NCI-H1436 treated with DMSO at 0.1 percent for 48 hours (cell line): Measurements from ENCODE around the gene AGPAT4.

Experiments used
- DNase-seq: peaks from one replicate; lab custom pipeline; 2025; lab: John Stamatoyannopoulos, UW

AGPAT4 gene

DNA sequence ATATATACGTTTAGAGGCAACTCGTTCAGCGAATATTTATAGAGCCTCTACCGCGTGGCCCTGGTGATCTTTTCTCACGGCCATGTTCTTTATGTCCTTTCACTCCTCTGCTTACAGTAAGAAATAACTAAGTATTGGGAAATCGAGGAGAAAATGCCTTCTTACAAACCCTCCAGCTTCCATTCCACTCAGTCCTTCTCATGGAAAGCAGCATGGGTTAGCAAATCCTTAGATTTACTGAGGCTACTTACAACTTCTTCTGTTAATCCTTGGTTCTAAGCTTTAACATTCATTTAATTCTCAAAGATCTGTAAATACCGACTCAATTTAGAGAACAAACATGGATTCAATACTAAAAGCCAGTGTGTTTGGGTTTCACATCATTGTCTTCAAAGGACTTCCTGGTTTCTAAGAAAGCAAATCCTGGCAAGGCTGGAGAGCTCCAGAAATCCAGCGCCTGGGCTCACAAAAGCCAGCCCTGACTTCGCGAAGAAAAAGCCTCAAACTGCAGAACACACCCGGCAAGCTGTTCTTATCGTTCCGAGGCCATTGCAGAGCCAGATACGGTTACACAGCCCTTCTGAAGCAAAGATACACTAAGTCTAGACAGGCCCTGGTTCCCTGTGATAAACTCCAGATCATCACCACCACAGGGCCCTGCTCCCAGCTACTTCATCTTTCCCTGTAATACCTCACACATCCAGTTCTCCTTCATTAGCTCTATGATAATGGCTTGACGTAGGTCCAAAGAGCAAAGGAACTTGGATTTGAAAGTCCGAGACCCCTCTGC lies 19.2 kb downstream of the AGPAT4 start:
- DNase-seq: no peak

DNA sequence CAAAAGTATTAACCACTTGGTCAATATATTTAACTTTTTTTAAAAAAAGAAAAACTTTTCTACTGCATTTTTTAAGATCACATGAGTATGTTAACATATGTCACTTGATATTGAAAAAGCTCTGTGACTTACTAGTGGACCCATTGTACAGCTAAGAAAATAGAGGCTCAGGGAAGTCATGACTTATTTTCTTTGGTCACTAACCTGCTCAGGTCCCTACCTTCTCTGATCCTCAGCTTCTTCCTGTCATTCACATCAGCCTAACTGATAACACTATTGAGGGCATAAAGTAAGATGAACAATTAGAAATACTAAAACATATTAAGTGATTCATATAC lies 19.8 kb downstream of the AGPAT4 start:
- no peak for DNase-seq

DNA sequence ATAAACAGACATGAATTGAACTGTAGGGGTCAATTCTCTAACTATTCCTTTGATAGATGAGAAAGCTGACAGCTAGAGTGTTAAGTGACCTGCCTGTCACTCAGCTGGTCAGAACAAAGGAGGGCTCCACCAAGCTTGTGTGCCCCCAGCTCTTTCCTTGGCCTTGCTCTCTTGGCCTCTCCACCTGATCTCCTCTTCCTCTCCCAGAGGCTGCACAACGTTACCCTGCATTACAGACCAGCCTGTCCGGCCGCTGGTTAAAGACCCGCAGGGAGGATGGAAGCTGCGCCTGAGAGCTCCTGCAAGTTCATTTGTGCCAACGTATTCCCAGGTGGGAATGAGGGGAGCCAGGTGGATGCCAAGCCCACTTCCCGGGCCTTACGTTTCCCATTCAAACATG lies 22.5 kb downstream of the AGPAT4 start:
- no peak for DNase-seq

DNA sequence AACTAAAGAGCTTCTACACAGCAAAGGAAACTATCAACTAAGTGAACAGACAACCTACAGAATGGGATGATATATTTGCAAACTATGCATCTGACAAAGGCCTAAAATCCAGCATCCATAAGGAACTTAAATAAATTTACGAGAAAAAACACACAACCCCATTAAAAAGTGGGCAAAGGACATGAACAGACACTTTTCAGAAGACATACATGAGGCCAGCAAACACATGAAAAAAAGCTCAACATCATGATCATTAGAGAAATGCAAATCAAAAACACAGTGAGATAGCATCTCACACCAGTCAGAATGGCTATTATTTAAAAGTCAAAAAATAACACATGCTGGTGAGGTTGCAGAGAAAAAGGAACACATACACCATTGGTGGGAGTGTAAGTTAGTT lies 24.5 kb downstream of the AGPAT4 start:
- DNase-seq: no peak

DNA sequence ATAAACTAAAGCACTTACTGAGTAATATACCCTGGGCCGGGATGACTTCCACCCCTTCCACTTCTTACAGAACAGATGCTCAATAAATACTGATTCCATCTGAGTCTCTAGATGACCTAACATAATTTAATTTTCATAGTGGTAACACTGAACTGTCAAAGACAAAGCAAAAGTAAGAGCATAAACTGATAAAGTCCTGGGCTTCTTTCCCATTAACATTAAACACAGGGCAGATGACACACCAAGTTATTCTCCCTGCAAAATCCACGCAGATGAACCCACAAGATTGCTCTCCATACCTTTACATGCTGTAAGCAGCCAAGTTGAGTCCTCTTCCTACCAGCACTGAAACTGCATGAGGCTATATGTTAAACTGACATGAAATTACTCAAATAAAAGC lies 27.1 kb downstream of the AGPAT4 start:
- DNase-seq: no peak

DNA sequence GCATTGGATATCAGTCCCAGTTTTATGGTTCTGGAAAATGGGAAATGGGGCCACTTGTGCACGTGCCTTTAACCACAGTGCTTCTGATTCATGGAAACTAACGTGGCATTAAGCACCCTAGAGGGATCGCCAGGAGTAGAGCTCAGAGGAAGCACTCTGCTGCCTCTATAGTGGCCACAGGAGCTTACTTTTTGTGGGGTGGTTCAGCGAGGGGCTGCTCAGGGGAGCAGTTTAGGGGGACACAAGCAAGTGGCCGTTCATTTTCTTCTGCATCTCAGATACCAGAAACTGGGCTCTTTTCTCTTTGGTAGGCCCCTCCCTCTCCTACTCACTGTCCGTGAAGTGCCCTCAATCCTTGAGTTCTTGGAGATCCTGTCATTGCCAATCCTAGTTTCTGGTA lies 28.5 kb downstream of the AGPAT4 start:
- no peak for DNase-seq

DNA sequence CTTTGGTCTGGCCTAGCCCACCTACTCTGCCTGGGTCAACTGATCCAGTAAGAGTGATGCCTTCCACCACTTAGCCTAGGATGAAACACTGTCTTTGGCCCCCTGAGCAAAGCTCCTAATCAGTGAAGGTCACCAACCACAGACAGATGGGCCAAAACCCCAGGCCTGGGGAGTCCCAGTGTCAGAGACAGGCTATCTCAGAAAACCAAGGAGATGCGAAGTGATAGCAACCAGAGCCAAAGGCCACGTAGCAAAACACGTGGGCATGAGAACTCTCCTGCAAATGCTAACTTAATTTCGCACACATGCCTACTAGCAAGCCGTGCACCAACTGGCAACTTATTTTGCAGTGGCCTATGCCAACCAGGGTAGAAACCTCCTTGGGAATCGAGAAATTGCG lies 29.1 kb downstream of the AGPAT4 start:
- DNase-seq: no peak

DNA sequence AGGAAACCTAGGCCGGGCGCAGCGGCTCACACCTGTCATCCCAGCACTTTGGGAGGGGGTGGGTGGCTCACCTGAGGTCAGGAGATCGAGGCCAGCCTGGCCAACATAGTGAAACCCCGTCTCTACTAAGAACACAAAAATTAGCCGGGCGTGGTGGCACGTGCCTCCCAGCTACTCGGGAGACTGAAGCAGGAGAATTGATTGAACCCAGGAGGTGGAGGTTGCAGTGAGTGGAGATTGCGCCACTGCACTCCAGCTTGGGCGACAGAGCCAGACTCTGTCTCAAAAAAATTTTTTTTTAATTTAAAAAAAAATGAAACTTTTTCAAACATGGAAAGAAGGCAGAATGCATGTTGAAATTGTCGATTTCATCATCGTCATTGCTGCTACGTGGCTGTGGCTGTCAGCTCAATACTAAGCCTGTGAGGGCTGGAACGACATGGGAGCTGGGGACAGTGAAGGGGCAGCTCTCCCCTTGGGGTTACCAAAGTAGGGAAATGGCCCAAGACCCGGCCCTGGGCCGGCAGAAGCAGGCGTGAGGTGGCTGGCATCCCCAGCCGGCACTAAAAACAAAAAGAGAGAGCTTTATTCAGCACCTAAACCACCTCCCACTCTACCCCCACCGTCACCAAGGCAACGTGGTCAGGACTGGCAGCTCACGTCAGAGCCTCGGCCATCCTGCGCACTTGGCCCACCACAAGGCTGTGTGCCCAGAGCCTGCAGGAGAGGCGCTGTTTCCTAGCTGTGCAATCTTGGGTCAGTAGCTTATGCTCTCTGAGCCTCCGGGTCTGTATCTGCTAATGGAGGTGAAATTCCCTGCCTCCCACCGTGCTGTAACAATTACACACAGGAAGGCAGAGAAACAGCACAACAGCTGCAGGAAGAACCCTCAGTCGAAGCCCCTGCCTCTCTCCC lies 30.8 kb downstream of the AGPAT4 start:
- no peak for DNase-seq

DNA sequence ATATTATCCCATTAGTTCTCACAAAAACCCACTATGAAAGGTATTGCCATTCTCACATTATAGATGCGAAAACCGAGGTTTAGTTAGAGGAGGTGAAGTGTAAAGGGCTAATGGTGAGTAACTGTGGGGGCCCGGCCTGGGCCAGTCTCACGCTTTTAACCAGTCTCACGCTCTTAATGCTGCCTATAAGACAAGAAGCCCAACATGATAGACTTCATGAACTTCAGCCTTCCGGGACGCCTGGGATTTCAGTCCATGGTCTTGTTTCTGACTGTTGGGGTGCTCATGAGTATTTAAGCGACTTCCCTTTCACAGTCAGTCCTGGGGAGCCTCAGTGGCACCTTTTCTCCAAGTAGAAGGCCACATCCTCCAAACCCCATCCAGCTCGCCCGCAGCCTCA lies 31.7 kb downstream of the AGPAT4 start:
- DNase-seq: no peak

DNA sequence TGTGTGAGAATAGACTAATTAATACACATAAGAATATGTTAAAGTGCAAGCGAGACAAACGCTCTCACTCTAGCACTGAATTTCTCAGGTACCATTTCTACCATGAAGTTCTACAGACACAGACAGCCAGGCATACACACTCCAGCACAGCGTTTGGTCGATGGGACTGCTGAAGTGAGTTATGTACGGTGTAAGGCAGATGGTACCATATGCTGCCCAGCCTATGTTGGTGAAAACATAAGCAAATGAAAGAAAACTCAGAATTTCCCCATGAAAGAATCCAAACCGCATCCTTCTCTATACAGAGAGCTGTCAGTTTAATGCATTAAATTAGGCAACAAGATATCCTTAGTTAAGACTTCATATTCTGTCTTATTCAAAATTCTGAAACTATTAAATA lies 34.9 kb downstream of the AGPAT4 start:
- DNase-seq: no peak

DNA sequence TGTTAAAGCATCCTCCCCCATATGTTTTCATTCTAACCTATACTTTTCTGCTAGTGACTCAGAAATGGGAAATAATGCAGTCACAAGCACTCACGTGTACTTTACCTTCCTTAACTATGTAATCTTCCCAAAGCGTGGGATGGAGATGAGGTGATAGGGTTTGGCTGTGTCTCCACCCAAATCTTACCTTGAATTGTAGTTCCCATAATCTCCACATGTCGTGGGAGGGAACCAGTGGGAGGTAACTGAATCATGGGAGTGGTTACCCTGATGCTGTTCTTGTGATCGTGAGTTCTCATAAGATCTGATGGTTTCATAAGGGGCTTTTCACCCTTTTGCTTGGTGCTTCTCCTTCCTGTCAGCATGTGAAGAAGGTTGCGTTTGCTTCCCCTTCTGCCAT lies 35.4 kb downstream of the AGPAT4 start:
- no peak for DNase-seq

DNA sequence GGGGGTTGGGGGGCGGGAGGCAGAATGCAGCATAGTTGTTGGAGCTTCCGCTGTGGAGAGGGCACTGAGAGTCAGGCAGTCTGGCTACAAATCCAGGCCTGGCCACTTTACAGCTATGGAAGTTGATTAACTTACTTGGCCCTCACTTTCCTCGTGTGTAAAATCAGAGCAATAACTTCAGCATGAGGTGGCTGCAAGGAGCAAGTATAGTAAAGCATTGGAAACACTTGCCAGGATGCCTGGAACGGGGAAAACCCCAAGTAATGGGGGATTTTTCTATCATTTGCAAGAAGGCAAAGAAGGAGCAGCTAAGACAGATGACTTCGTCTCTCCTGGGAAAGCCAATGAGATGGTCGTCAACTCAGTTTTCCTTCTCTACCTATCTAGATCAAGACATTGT lies 35.8 kb downstream of the AGPAT4 start:
- DNase-seq: no peak

DNA sequence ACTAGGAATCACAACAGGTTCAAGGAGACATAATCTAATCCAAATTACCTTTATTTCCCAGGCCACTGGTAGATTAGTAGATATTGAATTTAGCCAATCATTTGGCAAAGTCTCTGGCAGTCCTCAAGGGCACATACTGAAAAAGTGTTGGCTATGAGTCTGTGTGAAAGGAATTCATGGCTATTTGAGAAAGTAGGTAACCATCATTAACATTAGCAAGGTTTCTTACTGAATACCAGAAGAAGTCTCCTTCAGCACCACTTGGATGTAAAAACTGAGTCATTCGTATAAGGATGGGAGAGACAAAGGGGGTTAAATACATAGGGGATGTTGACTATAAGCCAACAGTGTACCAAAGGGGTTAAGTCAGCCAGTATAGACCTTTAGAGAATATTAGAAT lies 36.7 kb downstream of the AGPAT4 start:
- no peak for DNase-seq

DNA sequence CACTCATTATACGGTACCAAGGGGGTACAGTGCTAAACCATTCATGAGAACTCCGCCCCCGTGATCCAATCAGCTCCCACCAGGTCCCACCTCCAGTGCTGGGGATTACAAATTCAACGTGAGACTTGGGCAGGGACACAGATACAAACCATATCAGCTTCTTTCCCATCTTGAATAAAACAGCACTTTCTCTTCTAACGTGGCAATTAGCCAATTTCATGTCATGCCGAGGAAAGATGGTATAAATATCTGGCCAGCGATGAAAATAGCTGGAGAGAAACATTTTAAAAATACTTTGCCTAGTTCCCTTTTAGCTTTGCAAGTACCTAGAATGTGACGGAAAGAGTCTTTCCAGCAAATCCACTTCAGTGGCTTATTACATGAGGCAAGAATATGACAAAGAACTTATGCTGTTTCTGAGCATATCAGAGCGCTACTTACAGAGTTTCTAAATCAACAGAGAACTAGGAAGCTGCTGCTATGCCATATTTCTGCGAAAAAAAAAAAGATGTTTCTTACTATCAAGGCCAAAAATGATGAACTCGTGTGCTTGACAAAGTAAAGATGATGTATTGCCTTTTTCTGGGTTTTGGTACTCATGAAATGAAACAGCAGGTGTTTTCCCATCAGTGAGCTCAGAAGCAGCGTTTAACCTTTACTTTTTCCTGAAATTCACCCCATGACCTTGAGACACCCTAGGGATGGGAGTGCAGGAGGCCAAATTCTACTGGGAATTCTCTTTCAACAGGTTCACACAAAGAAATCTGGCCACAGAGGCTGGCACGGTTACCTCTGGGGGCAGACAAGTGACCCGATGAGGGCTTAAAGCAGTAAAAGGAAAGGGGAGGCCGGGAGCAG lies 37.9 kb downstream of the AGPAT4 start:
- no peak for DNase-seq

DNA sequence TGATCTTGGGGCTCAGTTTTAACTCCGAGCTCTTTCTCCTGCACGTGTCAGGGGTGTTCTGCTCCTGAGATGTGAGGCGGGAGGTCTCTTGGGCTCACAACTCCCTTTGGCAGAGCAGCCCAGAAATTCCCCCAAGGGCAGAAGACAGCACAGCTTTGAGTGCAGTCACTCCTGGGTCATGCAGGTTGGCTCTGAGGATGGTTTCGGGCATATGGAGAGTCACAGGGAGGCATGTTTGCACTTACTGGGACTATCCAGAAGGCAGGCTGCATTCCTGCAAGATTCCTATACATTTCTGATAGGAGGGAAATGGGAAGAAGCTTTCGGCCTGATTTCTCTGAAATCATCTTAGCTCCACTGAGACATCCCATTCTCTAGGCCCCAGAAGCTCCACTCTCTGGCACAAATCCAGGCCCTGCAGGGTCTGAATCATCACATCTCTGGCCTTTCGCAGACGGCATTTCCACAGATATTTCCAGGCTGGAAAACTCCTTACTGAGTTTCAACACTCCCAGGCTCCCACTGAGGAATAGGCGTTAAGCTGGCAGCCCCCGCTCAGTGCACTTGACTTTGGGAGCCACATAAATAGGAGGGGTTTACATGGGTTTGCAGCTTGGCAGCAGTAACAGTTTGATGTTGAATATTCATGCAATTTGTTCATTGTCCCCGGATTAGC lies 39.7 kb downstream of the AGPAT4 start:
- no peak for DNase-seq

DNA sequence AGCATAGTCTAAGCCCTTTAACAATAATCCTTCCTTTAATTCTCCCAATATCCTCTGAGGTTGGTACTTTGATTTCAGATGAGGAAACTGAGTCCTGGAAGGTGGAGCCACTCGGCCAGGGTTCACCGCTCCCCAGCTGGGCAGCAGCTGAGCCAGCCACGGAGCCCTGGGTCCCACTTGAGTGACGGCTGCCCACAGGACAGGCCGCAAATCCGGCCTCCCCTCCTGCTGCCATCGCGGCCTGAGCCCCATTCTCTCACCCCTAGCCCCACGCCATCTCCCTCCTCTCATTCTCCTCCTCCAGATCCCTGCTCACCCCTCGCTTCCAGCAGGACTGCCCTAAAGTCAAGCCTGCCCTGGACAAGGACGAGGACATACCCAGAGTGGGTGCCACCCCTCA lies 41.4 kb downstream of the AGPAT4 start:
- no peak for DNase-seq

DNA sequence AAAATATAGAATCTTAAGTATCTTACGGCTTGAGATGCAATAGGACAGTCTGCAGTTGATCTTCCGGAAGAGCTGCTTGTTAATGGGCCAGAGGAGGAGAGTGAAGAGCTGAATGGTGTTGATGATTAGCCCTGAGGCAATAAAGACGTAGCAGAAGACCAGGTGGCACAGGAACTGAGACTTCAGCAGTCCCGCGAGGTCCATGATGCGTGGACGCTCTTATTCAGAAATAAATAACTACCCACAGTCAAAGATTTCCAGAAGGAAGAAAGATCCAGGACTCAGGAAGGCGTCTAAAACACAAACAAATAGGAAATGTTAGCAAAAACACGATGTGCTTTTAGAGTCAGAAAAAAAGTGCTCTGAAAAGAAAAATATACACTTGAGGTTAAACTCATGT lies 41.9 kb downstream of the AGPAT4 start:
- DNase-seq: no peak

DNA sequence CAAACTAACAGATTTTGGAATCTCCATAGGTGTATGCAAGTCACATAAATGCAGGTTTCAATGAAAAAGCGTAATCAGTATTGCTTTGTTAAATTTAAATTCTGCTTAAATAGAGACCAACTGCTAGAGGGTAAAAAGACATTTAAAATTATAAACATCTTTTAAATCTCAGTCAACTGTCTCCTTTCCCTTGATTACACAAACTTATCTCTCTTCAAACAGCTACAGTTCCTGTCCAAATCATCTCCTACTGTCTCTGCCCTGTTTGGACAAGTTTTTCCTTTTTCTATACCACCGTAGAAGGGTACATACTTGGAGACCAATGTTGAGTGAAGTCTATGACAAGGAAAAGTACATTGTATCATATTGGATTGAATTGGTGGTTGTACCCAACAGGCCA lies 43.5 kb downstream of the AGPAT4 start:
- no peak for DNase-seq

DNA sequence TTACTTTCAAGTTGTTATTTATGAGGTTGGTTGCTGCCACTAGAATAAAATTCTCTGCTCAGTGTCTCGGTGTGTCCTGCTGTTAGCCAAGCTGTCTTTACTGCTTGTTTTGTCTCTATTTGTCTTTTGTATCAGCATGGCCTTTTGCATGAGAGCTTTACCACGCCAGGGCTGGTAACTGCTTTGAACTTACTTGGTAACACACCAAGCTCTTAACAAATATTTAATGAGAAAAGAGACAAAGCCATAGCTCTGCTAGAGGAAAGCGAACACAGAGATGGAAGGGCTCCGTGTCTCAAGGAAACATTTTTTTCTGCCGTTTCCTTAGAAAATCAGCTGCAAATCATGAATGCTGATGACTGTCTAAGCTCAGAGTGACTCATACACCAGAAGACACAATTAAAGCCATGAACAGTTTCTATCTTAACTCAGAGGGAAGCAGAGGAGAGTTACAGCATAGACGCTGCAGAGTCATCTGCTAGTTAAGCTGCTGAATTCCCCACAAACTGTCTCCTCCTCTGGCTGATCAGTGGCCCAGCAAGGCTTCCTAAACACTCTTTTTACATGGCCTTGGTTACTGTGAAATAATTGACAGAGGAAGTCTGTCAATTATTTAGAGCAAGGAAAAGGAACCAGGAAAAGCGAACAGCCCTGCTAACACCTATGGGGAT lies 44.8 kb downstream of the AGPAT4 start:
- DNase-seq: no peak

DNA sequence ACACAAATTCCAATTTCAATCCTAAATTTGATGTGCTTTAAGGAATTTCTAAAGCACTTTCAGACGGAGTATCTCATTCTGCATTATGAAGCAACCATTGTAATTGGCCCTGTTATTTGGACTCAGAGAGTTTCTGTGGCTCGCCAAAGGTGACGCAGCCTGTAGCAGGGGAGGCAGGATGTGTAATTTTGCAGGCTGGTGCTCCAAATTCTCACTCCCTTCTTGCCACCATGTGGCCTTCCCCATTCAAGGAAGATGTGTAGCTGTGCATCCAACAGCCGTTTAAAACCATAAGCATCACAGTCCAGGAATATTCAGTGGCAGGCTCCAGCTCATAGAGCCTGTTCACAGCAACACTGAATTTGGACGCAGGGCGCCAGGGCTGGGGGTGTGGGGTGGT lies 45.8 kb downstream of the AGPAT4 start:
- DNase-seq: no peak
